KMS-11 (cell line): ENCODE measurements around the gene TM9SF4.
"Not testable (repeated sequence)": the region's sequence is repeated elsewhere in the genome, so short reads cannot be mapped to it uniquely, and the experiment has no call there.

ENCODE experiments used
- H2AFZ ChIP-seq: fragments of 200-600 bp; sonication (generic); 2 replicates; pipeline ENCODE4 v1.6.1; 2016; ENCODE audit warnings: antibody characterized with exemption, mixed run types, low read depth
- H3K27ac ChIP-seq: fragments of 200-600 bp; sonication (generic); 2 replicates; pipeline ENCODE4 v1.6.1; 2016; ENCODE audit warnings: mild to moderate bottlenecking, mixed run types
- H3K27me3 ChIP-seq: fragments of 200-600 bp; sonication (generic); 2 replicates; pipeline ENCODE4 v1.6.1; 2017; ENCODE audit warnings: mild to moderate bottlenecking, low read depth, mixed run types, moderate library complexity; ENCODE audit not compliant: insufficient read depth
- H3K36me3 ChIP-seq: fragments of 200-600 bp; sonication (generic); 2 replicates; pipeline ENCODE4 v1.6.1; 2017; ENCODE audit warnings: mild to moderate bottlenecking, mixed run types; ENCODE audit not compliant: insufficient read depth
- H3K4me1 ChIP-seq: fragments of 200-600 bp; sonication (generic); 2 replicates; pipeline ENCODE4 v1.6.1; 2016; ENCODE audit warnings: mild to moderate bottlenecking, low read depth, mixed run types; ENCODE audit not compliant: poor library complexity, severe bottlenecking
- H3K4me2 ChIP-seq: fragments of 200-600 bp; sonication (generic); 2 replicates; pipeline ENCODE4 v1.7.0; 2016; ENCODE audit warnings: mild to moderate bottlenecking, mixed run types
- H3K4me3 ChIP-seq: fragments of 200-600 bp; sonication (generic); IDR thresholded peaks from 2 replicates; pipeline ENCODE4 v1.6.1; 2017; ENCODE audit warnings: low read depth, low read length, mixed read lengths; ENCODE audit not compliant: insufficient read depth
- H3K79me2 ChIP-seq: fragments of 200-600 bp; sonication (generic); 2 replicates; pipeline ENCODE4 v1.6.1; 2016; ENCODE audit warnings: low read depth, mixed run types; ENCODE audit not compliant: insufficient read depth
- H3K9ac ChIP-seq: fragments of 200-600 bp; sonication (generic); 2 replicates; pipeline ENCODE4 v1.6.1; 2016; ENCODE audit warnings: mild to moderate bottlenecking, mixed run types
- H4K20me1 ChIP-seq: fragments of 200-600 bp; sonication (generic); 2 replicates; pipeline ENCODE4 v1.6.1; 2016; ENCODE audit warnings: mild to moderate bottlenecking, mixed run types; ENCODE audit not compliant: insufficient read depth
- CTCF ChIP-seq: fragments of 200-600 bp; sonication (generic); conservative IDR thresholded peaks from 2 replicates; pipeline ENCODE4 v1.6.1; 2017; ENCODE audit warnings: low read depth, mild to moderate bottlenecking, antibody characterized with exemption, low read length, moderate library complexity, mixed read lengths

Gene TM9SF4

GRCh38 chr20:32168184-32168910, 58.8 kb downstream of the TM9SF4 start:
- Histone ChIP-seq H2AFZ (no peak overlapping the region), H3K4me2 (no peak overlapping the region), H3K4me3 (no peak overlapping the region), H3K27me3 (no peaks in the 10 kb centered on the region), H3K79me2 (no peaks in the 10 kb centered on the region), H4K20me1 (no peaks in the 10 kb centered on the region), H3K9ac (no peak overlapping the region), H3K4me1 (no peaks in the 10 kb centered on the region), H3K27ac (no peak overlapping the region), H3K36me3 (no peaks in the 10 kb centered on the region; the same call in 1 of the 2 replicates)
- no peak for TF ChIP-seq CTCF

DNA sequence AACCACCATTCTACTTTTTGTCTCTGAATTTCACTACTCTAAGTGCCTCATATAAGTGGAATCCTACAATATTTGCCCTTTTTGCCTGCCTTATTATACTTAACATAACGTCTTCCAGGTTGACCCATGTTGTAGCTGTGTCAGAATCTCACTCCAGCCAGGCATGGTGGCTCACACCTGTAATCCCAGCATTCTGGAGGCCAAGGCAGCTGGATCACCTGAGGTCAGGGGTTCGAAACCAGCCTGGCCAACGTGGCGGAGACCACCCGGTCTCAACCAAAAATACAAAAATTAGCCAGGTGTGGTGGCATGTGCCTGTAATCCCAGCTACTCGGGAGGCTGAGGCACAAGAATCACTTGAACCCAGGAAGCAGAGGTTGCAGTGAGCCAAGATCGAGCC, 68.2 kb downstream of the TM9SF4 start:
- H3K36me3 ChIP-seq, H3K4me1 ChIP-seq, H3K27ac ChIP-seq, H4K20me1 ChIP-seq, H3K9ac ChIP-seq, H2AFZ ChIP-seq, H3K79me2 ChIP-seq, H3K4me2 ChIP-seq, H3K27me3 ChIP-seq, H3K4me3 ChIP-seq: not testable (repeated sequence)

- Histone ChIP-seq H3K4me3 (no peak overlapping the region), H3K4me2 (no peak overlapping the region), H3K9ac (no peak overlapping the region), H3K27ac (no peak overlapping the region), H3K27me3 (no peaks in the 10 kb centered on the region), H4K20me1 (no peaks in the 10 kb centered on the region), H3K79me2 (no peaks in the 10 kb centered on the region), H3K4me1 (peaks cover 5% of the 10 kb centered on the region), H2AFZ (no peak overlapping the region), H3K36me3 (no peaks in the 10 kb centered on the region)
- no peak for TF ChIP-seq CTCF
Observed at GRCh38 chr20:32179515-32179914, 70.0 kb downstream of the TM9SF4 start.

GRCh38 chr20:32179934-32180333, 70.4 kb downstream of the TM9SF4 start:
- Histone ChIP-seq H3K4me3 (no peak overlapping the region), H3K27ac (no peak overlapping the region), H3K4me2 (no peak overlapping the region), H2AFZ (no peak overlapping the region), H3K79me2 (no peaks in the 10 kb centered on the region), H3K9ac (no peak overlapping the region), H3K36me3 (no peaks in the 10 kb centered on the region), H3K4me1 (peaks cover under 1% of the 10 kb centered on the region), H3K27me3 (no peaks in the 10 kb centered on the region), H4K20me1 (no peaks in the 10 kb centered on the region)
- no peak for TF ChIP-seq CTCF

GRCh38 chr20:32181606-32182005, 72.1 kb downstream of the TM9SF4 start:
- Histone ChIP-seq H4K20me1 (no peaks in the 10 kb centered on the region), H3K9ac (no peak overlapping the region), H3K27me3 (no peaks in the 10 kb centered on the region), H3K79me2 (no peaks in the 10 kb centered on the region), H3K4me3 (no peak overlapping the region), H3K4me1 (no peaks in the 10 kb centered on the region), H3K36me3 (no peaks in the 10 kb centered on the region), H3K27ac (no peak overlapping the region), H3K4me2 (no peak overlapping the region), H2AFZ (no peak overlapping the region)
- no peak for TF ChIP-seq CTCF
